Thyroid gland (tissue), 4 donors: Measurements from ENCODE around the gene MTCL1. TPM values are rescaled to one million over a fixed set of nuclear protein-coding genes. Genes with fewer than 3 reads are reported as not detected.

Experiments used
- DNase-seq, 2 donors: peaks; one replicate each; pipeline ENCODE4 v3.0.0-alpha.2; 2019
- H3K27ac ChIP-seq, 3 donors: fragments of 200-600 bp; sonication (generic); 1 replicate in 2 of 3; 2 replicates in 1 of 3; pipeline ENCODE4 v1.5.1; 2016 to 2019; ENCODE audit warnings: mild to moderate bottlenecking in 1 of 3, moderate library complexity in 1 of 3
- H3K27me3 ChIP-seq: fragments of 200-600 bp; sonication (generic); one replicate; pipeline ENCODE4 v1.5.1; 2019
- H3K36me3 ChIP-seq, 2 donors: fragments of 200-600 bp; sonication (generic); one replicate each; pipeline ENCODE4 v1.5.1; 2016 to 2019
- H3K4me1 ChIP-seq, 2 donors: fragments of 200-600 bp; sonication (generic); one replicate each; pipeline ENCODE4 v1.5.1; 2017 to 2019
- H3K4me3 ChIP-seq, 3 donors: fragments of 200-600 bp; sonication (generic); replicated peaks in 1 of 3; 1 replicate in 2 of 3; 2 replicates in 1 of 3; pipeline ENCODE4 v1.5.1; 2016; ENCODE audit warnings: mild to moderate bottlenecking in 1 of 3
- H3K9me3 ChIP-seq: fragments of 200-600 bp; sonication (generic); one replicate; pipeline ENCODE4 v1.5.1; 2017
- POLR2A ChIP-seq, 2 donors: fragments of 450-650 bp; IDR thresholded peaks; one replicate each; pipeline ENCODE4 v1.6.1; 2017; ENCODE audit warnings: antibody characterized with exemption in 2 of 2, mild to moderate bottlenecking in 2 of 2, moderate library complexity in 1 of 2
- WGBS, 2 donors: methylation state at CpG; one replicate each; pipeline ENCODE4 v1.1.5; 2017; 5-methylcytosine and 5-hydroxymethylcytosine counted together
- intact Hi-C: fragments of 100-400 bp; cut with DNase I; formaldehyde crosslinking; loops from one replicate; pipeline ENCODE4 v1.15.1; 2023
- total RNA-seq, 4 donors: library from RNA; depleted of rRNA; stranded (reverse); fragments of >200 nt; gene quantifications; one replicate each; pipeline ENCODE4 v1.2.3, GENCODE V29; 2016
- TF ChIP-seq, protein P1 (sequence below), 6 experiments: fragments of 200-600 bp in 3 of 6; fragments of 450-650 bp in 3 of 6; sonication (generic) in 3 of 6; IDR thresholded peaks; one replicate each; pipeline ENCODE4 v1.5.1; 2016 to 2019; ENCODE audit warnings: antibody characterized with exemption in 6 of 6, mild to moderate bottlenecking in 2 of 6, inconsistent platforms in 1 of 6, moderate library complexity in 1 of 6

MTCL1 gene
- total RNA-seq, 4 donors from 2014 or later, result 2.0 to 3.2 (median 2.5) TPM

DNA sequence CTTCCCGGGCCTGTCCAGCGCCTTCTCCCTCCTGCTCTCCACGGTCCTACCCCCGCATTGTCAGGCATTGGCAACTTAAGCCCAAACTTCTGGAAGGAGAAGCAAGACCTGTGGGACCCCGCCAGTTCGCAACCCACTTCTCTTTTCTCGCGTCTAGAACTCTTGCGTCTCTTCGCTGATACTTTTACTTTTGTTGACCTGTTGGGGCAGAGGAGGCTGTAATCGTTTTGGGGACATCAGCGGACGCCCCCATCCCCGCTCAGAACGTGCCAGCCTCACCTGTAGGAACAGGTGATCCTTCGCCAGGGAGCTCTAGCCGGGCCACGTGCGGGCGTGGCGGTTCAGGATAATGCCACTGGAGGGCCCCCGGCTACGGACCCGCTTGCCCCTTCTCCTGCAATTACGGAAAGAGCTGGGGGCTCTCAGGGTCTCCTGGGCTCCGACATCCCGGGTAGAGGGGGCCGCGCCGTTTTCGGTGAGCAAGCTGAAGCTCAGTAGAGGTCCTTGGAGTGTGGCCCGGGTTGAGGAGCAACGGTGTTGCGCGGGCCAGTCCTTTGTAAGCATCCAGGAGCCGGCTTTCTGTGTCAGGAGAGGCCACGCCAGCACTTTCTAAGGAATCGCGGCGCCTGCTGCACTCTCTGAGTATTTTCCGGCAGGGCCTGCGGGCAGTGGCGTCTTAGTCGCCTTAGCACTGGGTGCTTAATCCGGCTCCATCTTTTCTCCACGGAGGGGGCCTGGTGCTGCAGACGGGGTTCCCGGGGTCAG lies 1.6 kb downstream of the MTCL1 start:
- peaks cover 6 to 19% of the 10 kb centered on the region in 2 donors for H3K4me1 ChIP-seq
- 12 to 13% methylated on average over 24 to 28 of the region's 48 CpGs for WGBS, 2 donors
- no peaks in the 10 kb centered on the region for H3K27me3 ChIP-seq
- H3K4me3 ChIP-seq, result peak overlapping the region in 1 of 3 donors; percentile 48
- no peak overlapping the region for H3K27ac ChIP-seq
- no peaks in the 10 kb centered on the region for H3K36me3 ChIP-seq
- no peak for TF ChIP-seq POLR2A (IDR thresholded peaks at IDR 0.05)
- TF ChIP-seq, protein P1, sequence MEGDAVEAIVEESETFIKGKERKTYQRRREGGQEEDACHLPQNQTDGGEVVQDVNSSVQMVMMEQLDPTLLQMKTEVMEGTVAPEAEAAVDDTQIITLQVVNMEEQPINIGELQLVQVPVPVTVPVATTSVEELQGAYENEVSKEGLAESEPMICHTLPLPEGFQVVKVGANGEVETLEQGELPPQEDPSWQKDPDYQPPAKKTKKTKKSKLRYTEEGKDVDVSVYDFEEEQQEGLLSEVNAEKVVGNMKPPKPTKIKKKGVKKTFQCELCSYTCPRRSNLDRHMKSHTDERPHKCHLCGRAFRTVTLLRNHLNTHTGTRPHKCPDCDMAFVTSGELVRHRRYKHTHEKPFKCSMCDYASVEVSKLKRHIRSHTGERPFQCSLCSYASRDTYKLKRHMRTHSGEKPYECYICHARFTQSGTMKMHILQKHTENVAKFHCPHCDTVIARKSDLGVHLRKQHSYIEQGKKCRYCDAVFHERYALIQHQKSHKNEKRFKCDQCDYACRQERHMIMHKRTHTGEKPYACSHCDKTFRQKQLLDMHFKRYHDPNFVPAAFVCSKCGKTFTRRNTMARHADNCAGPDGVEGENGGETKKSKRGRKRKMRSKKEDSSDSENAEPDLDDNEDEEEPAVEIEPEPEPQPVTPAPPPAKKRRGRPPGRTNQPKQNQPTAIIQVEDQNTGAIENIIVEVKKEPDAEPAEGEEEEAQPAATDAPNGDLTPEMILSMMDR (IDR thresholded peaks at IDR 0.05), result peak in 4 of 6 experiments; percentile 12 to 27 (median 24)
- DNase-seq, result peak; percentile 43 to 47
- intact Hi-C loops, result no loop called here
- no peaks in the 10 kb centered on the region for H3K9me3 ChIP-seq

- 77 to 80% methylated on average over 4 of the region's 4 CpGs for WGBS, 2 donors
Observed at GRCh38 chr18:8707556-8708300, 2.4 kb downstream of the MTCL1 start.

GRCh38 chr18:8708670-8709069 lies 3.3 kb downstream of the MTCL1 start:
- H3K4me1 ChIP-seq, result peaks cover 6 to 19% of the 10 kb centered on the region in 2 donors
- H3K27ac ChIP-seq, result no peak overlapping the region
- no peaks in the 10 kb centered on the region for H3K9me3 ChIP-seq
- DNase-seq, result no peak
- intact Hi-C loops, result no loop called here
- no peaks in the 10 kb centered on the region for H3K36me3 ChIP-seq
- no peaks in the 10 kb centered on the region for H3K27me3 ChIP-seq
- TF ChIP-seq, protein P1 (IDR thresholded peaks at IDR 0.05), result no peak
- no peak for TF ChIP-seq POLR2A (IDR thresholded peaks at IDR 0.05)
- 88 to 92% methylated on average over 9 of the region's 9 CpGs for WGBS, 2 donors
- H3K4me3 ChIP-seq, result no peak overlapping the region

More at GRCh38 chr18:8707556-8708300, 2.4 kb downstream of the MTCL1 start:
- no peaks in the 10 kb centered on the region for H3K27me3 ChIP-seq
- no peaks in the 10 kb centered on the region for H3K9me3 ChIP-seq
- intact Hi-C loops, result no loop called here
- no peak for DNase-seq
- TF ChIP-seq, protein P1 (IDR thresholded peaks at IDR 0.05), result no peak
- no peak for TF ChIP-seq POLR2A (IDR thresholded peaks at IDR 0.05)
- no peaks in the 10 kb centered on the region for H3K36me3 ChIP-seq
- H3K27ac ChIP-seq, result no peak overlapping the region
- H3K4me1 ChIP-seq, result peaks cover 6 to 19% of the 10 kb centered on the region in 2 donors
- no peak overlapping the region for H3K4me3 ChIP-seq

GRCh38 chr18:8709248-8710059 lies 4.1 kb downstream of the MTCL1 start:
- no peak for DNase-seq
- Histone ChIP-seq H3K27me3 (no peaks in the 10 kb centered on the region), H3K4me3 (no peak overlapping the region), H3K36me3 (no peaks in the 10 kb centered on the region), H3K9me3 (no peaks in the 10 kb centered on the region), H3K4me1 (peaks cover 0 to 14% of the 10 kb centered on the region in 2 donors), H3K27ac (no peak overlapping the region)
- intact Hi-C loops, result no loop called here
- no peak for TF ChIP-seq POLR2A (IDR thresholded peaks at IDR 0.05)
- TF ChIP-seq, protein P1 (IDR thresholded peaks at IDR 0.05), result no peak
- WGBS, 2 donors, result 93% methylated on average over 14 of the region's 14 CpGs
